ENCODE results near the gene PCDH1. TPM values are rescaled to one million over a fixed set of nuclear protein-coding genes. Genes with fewer than 3 reads are reported as not detected.

Gene PCDH1
- total and polyA plus RNA-seq, 3 donors from 2014 or later, result 5.6 to 10.6 (median 9.6) TPM

GRCh38 chr5:141881886-141882285 is 3.7 kb upstream of the PCDH1 start:
- Histone ChIP-seq H3K27me3 (no peaks in the 10 kb centered on the region), H3K4me1 (peaks cover 26% of the 10 kb centered on the region), H3K9me3 (no peaks in the 10 kb centered on the region), H3K36me3 (ENCODE audit: low read depth, missing control alignments) (no peaks in the 10 kb centered on the region), H3K27ac (no peak overlapping the region), H3K4me3 (no peak overlapping the region)
- TF ChIP-seq POLR2A (IDR thresholded peaks at IDR 0.05) (no peak), CTCF (IDR thresholded peaks at IDR 0.05) (no peak)
- DNase-seq, result no peak
- intact Hi-C loops (cut with DNase I; ENCODE audit: low total_unique reads), result loop anchor here (10.0 kb wide), 1 partner anchor 73 kb away; the partner anchor contains the start of gene PCDH12
- WGBS, 2 donors, result 30 to 44% methylated on average over 4 of the region's 4 CpGs

DNA sequence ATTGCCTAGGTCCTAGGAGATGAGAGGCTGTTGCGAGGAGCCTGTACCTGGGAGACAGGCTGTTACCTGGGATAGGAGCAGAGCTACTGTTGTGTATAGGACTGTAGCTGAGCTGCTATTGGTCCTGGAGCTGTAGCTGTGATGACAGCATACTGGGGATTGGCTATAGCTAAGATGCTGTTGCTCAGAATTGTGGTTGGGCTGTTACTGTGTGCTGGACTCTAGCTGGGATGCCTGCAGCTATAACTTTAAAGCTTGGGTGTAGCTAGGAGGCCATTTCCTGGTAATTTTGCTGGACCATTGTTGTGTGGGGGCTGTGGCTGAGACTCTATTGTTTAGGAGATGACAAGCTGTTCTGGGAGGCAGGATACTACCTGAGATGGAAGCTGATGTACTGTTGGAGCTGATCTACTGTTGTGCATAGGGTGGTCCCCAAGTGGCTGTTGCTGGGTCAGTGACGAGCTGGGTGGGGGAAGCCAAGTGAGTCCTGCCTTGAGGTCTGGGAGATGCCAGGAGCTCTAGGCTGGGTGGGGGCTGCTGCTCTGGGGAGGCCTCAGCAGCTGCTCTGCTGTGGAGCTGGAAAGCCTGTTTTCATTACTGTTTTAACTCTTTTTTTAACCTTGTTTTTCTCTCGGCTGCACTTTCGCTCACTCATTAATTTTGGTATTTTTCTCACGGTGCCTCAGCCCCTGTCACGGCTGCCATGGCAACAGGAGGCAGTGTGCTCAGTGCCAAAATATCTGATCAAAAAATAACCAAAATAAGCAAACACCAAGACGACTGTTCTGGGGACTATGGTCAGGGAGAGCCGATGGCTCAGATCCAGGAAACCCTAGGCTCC is 3.0 kb upstream of the PCDH1 start:
- H3K9me3 ChIP-seq, result no peaks in the 10 kb centered on the region
- no peaks in the 10 kb centered on the region for H3K27me3 ChIP-seq
- WGBS, 2 donors, result 41 to 46% methylated on average over 7 to 8 of the region's 8 CpGs
- no peak overlapping the region for H3K4me3 ChIP-seq
- H3K4me1 ChIP-seq, result peaks cover 30% of the 10 kb centered on the region
- intact Hi-C loops (cut with DNase I; ENCODE audit: low total_unique reads), result loop anchor here (10.0 kb wide), 1 partner anchor 74 kb away; the partner anchor contains the start of gene PCDH12
- peak; percentile 9 for DNase-seq
- no peaks in the 10 kb centered on the region for H3K36me3 ChIP-seq (ENCODE audit: low read depth, missing control alignments)
- H3K27ac ChIP-seq, result no peak overlapping the region
- no peak for TF ChIP-seq POLR2A (IDR thresholded peaks at IDR 0.05)
- TF ChIP-seq CTCF (IDR thresholded peaks at IDR 0.05), result no peak

GRCh38 chr5:141879941-141880738 is 1.9 kb upstream of the PCDH1 start:
- intact Hi-C loops (cut with DNase I; ENCODE audit: low total_unique reads), result loop anchor here (5.0 to 10.0 kb wide), 2 partner anchors 75 to 178 kb away; partner anchors contain the start of gene PCDH12
- Histone ChIP-seq H3K27ac (no peak overlapping the region), H3K36me3 (ENCODE audit: low read depth, missing control alignments) (no peaks in the 10 kb centered on the region), H3K4me1 (peaks cover 37% of the 10 kb centered on the region), H3K9me3 (no peaks in the 10 kb centered on the region), H3K4me3 (no peak overlapping the region), H3K27me3 (no peaks in the 10 kb centered on the region)
- TF ChIP-seq POLR2A (IDR thresholded peaks at IDR 0.05) (no peak), CTCF (IDR thresholded peaks at IDR 0.05) (no peak)
- peak; percentile 57 for DNase-seq
- WGBS, 2 donors, result 38 to 47% methylated on average over 2 to 7 of the region's 7 CpGs

DNA sequence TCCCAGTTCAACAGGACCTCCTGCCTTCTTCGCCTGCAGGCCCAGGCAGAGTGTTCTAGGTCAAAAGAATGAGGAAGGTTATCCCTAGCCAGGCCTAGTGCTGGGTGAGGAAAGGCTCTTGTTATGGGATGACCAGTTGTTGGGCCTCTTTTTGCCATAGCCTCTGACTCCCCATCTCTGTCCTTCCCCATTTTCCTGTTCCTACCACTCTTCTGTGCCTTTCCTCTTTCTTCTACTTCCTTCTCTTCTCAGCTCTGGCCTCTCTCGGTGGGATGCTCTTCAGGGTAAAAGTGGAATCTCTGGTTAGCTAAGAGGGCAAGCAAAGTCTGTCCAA is 1.2 kb upstream of the PCDH1 start:
- no peak overlapping the region for H3K27ac ChIP-seq
- TF ChIP-seq POLR2A (IDR thresholded peaks at IDR 0.05), result no peak
- no peak for TF ChIP-seq CTCF (IDR thresholded peaks at IDR 0.05)
- H3K9me3 ChIP-seq, result no peaks in the 10 kb centered on the region
- no peak for DNase-seq
- intact Hi-C loops (cut with DNase I; ENCODE audit: low total_unique reads), result loop anchor here (5.0 kb wide), 1 partner anchor 177 kb away; no protein-coding TSS in a partner anchor
- no peak overlapping the region for H3K4me3 ChIP-seq
- no peaks in the 10 kb centered on the region for H3K27me3 ChIP-seq
- peaks cover 40% of the 10 kb centered on the region for H3K4me1 ChIP-seq
- H3K36me3 ChIP-seq (ENCODE audit: low read depth, missing control alignments), result no peaks in the 10 kb centered on the region
- 0 to 4% methylated on average over 2 of the region's 2 CpGs for WGBS, 2 donors

Measured in testis (tissue), 3 donors.